Lower lobe of right lung (tissue), 2 donors: Measurements from ENCODE around the gene ZDHHC17. TPM values are rescaled to one million over a fixed set of nuclear protein-coding genes. Genes with fewer than 3 reads are reported as not detected.
"Not testable (repeated sequence)": the region's sequence is repeated elsewhere in the genome, so short reads cannot be mapped to it uniquely, and the experiment has no call there.

Experiments
- ATAC-seq, 2 donors: fragments of 200-7000 bp; cut with Tn5 transposase; one replicate each; pipeline ENCODE4 v1.9.1; 2020 to 2022; ENCODE audit warnings: mild to moderate bottlenecking in 2 of 2, moderate library complexity in 2 of 2
- DNase-seq: peaks from one replicate; pipeline ENCODE4 v3.0.0-alpha.2; 2020
- H3K27ac ChIP-seq: fragments of 200-600 bp; one replicate; pipeline ENCODE4 v1.8.0; 2022
- H3K27me3 ChIP-seq: fragments of 200-600 bp; one replicate; pipeline ENCODE4 v1.8.0; 2022; ENCODE audit warnings: low read depth
- H3K36me3 ChIP-seq: fragments of 200-600 bp; one replicate; pipeline ENCODE4 v1.8.0; 2022; ENCODE audit warnings: mild to moderate bottlenecking
- H3K4me1 ChIP-seq: fragments of 200-600 bp; one replicate; pipeline ENCODE4 v1.8.0; 2022
- H3K4me3 ChIP-seq: fragments of 200-600 bp; one replicate; pipeline ENCODE4 v1.8.0; 2022; ENCODE audit warnings: mild to moderate bottlenecking
- H3K9me3 ChIP-seq: fragments of 200-600 bp; one replicate; pipeline ENCODE4 v1.8.0; 2022
- CTCF ChIP-seq: fragments of 200-600 bp; IDR thresholded peaks from one replicate; pipeline ENCODE4 v1.8.0; 2022; ENCODE audit warnings: antibody characterized with exemption, mild to moderate bottlenecking
- intact Hi-C: fragments of 100-400 bp; cut with DNase I; formaldehyde crosslinking; loops from one replicate; pipeline ENCODE4 v1.11.0; 2022
- total RNA-seq: library from RNA; stranded (reverse); fragmentation: NEBNext Ultra II Directional; extraction: Animal tissue kit (Norgen Biotek cat#: 25700); gene quantifications from one replicate; pipeline ENCODE4 v1.2.1, GENCODE V29; 2021
- donor health status: DM: no; HTN: yes; CAD: no; lungs with severe emphysema.

The ZDHHC17 gene
- total RNA-seq, 1 donor from 2014 or later = 27.9 TPM

- intact Hi-C loops = no loop called here
- DNase-seq (no peak), ATAC-seq (no peak)
- Histone ChIP-seq H3K9me3 (no peaks in the 10 kb centered on the region), H3K27ac (no peak overlapping the region), H3K27me3 (no peaks in the 10 kb centered on the region), H3K4me1 (no peaks in the 10 kb centered on the region), H3K4me3 (no peak overlapping the region), H3K36me3 (no peaks in the 10 kb centered on the region)
- no peak for TF ChIP-seq CTCF
Observed at GRCh38 chr12:76719171-76720041, 44.5 kb upstream of the ZDHHC17 start.

GRCh38 chr12:76720068-76720467 lies 43.8 kb upstream of the ZDHHC17 start:
- H3K27me3 ChIP-seq = no peaks in the 10 kb centered on the region
- DNase-seq (no peak), ATAC-seq (no peak)
- H3K4me3 ChIP-seq = no peak overlapping the region
- no peaks in the 10 kb centered on the region for H3K36me3 ChIP-seq
- intact Hi-C loops = no loop called here
- H3K27ac ChIP-seq = no peak overlapping the region
- TF ChIP-seq CTCF = no peak
- H3K9me3 ChIP-seq = no peaks in the 10 kb centered on the region
- no peaks in the 10 kb centered on the region for H3K4me1 ChIP-seq

GRCh38 chr12:76726626-76727025 lies 37.3 kb upstream of the ZDHHC17 start:
- TF ChIP-seq CTCF = no peak

GRCh38 chr12:76732188-76732587 lies 31.7 kb upstream of the ZDHHC17 start:
- H3K27me3 ChIP-seq, H3K27ac ChIP-seq, H3K36me3 ChIP-seq, H3K4me1 ChIP-seq, ATAC-seq, H3K9me3 ChIP-seq, DNase-seq, H3K4me3 ChIP-seq, intact Hi-C loops: not testable (repeated sequence)

More at GRCh38 chr12:76726626-76727025, 37.3 kb upstream of the ZDHHC17 start:
- DNase-seq = no peak
- Histone ChIP-seq H3K27ac (no peak overlapping the region), H3K27me3 (no peaks in the 10 kb centered on the region), H3K4me3 (no peak overlapping the region), H3K9me3 (no peaks in the 10 kb centered on the region), H3K36me3 (no peaks in the 10 kb centered on the region), H3K4me1 (no peaks in the 10 kb centered on the region)
- intact Hi-C loops = no loop called here
- no peak for ATAC-seq

- H3K27ac ChIP-seq, DNase-seq, H3K9me3 ChIP-seq, H3K36me3 ChIP-seq, ATAC-seq, H3K4me1 ChIP-seq, H3K27me3 ChIP-seq, H3K4me3 ChIP-seq, intact Hi-C loops: not testable (repeated sequence)
Observed at GRCh38 chr12:76737689-76738088, 26.2 kb upstream of the ZDHHC17 start.

- Histone ChIP-seq H3K27me3 (no peaks in the 10 kb centered on the region), H3K9me3 (no peaks in the 10 kb centered on the region), H3K4me1 (no peaks in the 10 kb centered on the region), H3K4me3 (no peak overlapping the region), H3K36me3 (no peaks in the 10 kb centered on the region), H3K27ac (no peak overlapping the region)
- TF ChIP-seq CTCF = no peak
- ATAC-seq = no peak
- intact Hi-C loops = no loop called here
- DNase-seq = no peak
Observed at GRCh38 chr12:76738824-76739579, 24.9 kb upstream of the ZDHHC17 start.
